Caco-2 (cell line): ENCODE results near the gene TDP1. TPM values are rescaled to one million over a fixed set of nuclear protein-coding genes. Genes with fewer than 3 reads are reported as not detected.
A peak's percentile ranks its signal among the peaks of the same experiment; 100 is the strongest.

Source experiments
- BruUV-seq: library from RNA; stranded (reverse); fragments of 400-500 nt; replicated peaks from 2 replicates; lab custom pipeline; 2021; lab: Mats Ljungman, UMichigan
- CTCF ChIA-PET: fragments of 300-600 bp; sonication (Branson Sonifier 250); formaldehyde crosslinking; loops from one replicate; lab custom pipeline; 2022; ENCODE audit warnings: antibody characterized with exemption; lab: Charles Lee
- POLR2A ChIA-PET: fragments of 300-600 bp; sonication (Branson Sonifier 250); formaldehyde crosslinking; loops from one replicate; lab custom pipeline; 2022; ENCODE audit warnings: antibody characterized with exemption; lab: Charles Lee
- DNase-seq, 2 experiments: peaks; one replicate each; pipeline versions ENCODE4 v3.0.0 to v3.0.0-alpha.2; 2020 to 2022
- H3K27me3 ChIP-seq: replicated peaks from 2 replicates; pipeline ENCODE4 v1.6.0; 2011; ENCODE audit warnings: low read length; ENCODE audit not compliant: control insufficient read depth, insufficient read depth
- H3K36me3 ChIP-seq: 2 replicates; pipeline ENCODE4 v1.5.1; 2011; ENCODE audit warnings: low read length; ENCODE audit not compliant: control insufficient read depth, insufficient read depth
- H3K4me1 ChIP-seq: fragments of 250-450 bp; sonication (Bioruptor Pico); 2 replicates; pipeline ENCODE4 v1.5.1; 2020; ENCODE audit warnings: mild to moderate bottlenecking
- H3K4me3 ChIP-seq: 2 replicates; pipeline ENCODE4 v1.5.1; 2011; ENCODE audit warnings: low read depth, mild to moderate bottlenecking, control low read depth, low read length
- H3K9me3 ChIP-seq: fragments of 250-450 bp; sonication (Bioruptor Pico); 2 replicates; pipeline ENCODE4 v1.5.1; 2020; ENCODE audit warnings: mild to moderate bottlenecking, moderate library complexity
- H3K27ac Mint-ChIP-seq: one replicate; pipeline ENCODE4 v1.8.0; 2022; ENCODE audit warnings: mixed read lengths; ENCODE audit not compliant: unreplicated experiment
- H3K27me3 Mint-ChIP-seq: one replicate; pipeline ENCODE4 v1.8.0; 2022; ENCODE audit warnings: mixed read lengths; ENCODE audit not compliant: insufficient read depth, unreplicated experiment
- H3K36me3 Mint-ChIP-seq: one replicate; pipeline ENCODE4 v1.8.0; 2022; ENCODE audit warnings: mild to moderate bottlenecking, mixed read lengths; ENCODE audit not compliant: insufficient read depth, unreplicated experiment
- H3K4me1 Mint-ChIP-seq: one replicate; pipeline ENCODE4 v1.8.0; 2022; ENCODE audit warnings: low read depth, mixed read lengths; ENCODE audit not compliant: unreplicated experiment
- H3K4me3 Mint-ChIP-seq: one replicate; pipeline ENCODE4 v1.8.0; 2022; ENCODE audit warnings: mild to moderate bottlenecking, moderate library complexity, mixed read lengths; ENCODE audit not compliant: unreplicated experiment
- H3K9me3 Mint-ChIP-seq: one replicate; pipeline ENCODE4 v1.8.0; 2022; ENCODE audit warnings: mixed read lengths; ENCODE audit not compliant: unreplicated experiment
- intact Hi-C: fragments of 100-400 bp; cut with micrococcal nuclease; formaldehyde crosslinking; loops from one replicate; pipeline ENCODE4 v1.10.0; 2022; ENCODE audit not compliant: unreplicated experiment
- total RNA-seq: library from RNA; stranded (reverse); gene quantifications from 2 replicates; pipeline ENCODE4 v1.2.3, GENCODE V29; 2022
- TF ChIP-seq, protein P1 (sequence below), 2 experiments: fragments of 200-600 bp in 1 of 2; IDR thresholded peaks; 1 replicate in 1 of 2; 2 replicates in 1 of 2; pipeline versions ENCODE4 v1.5.1 to v1.8.0; 2011 to 2022; ENCODE audit warnings: antibody characterized with exemption in 1 of 2, control low read depth in 1 of 2, inconsistent platforms in 1 of 2, low read depth in 1 of 2, low read length in 1 of 2, mild to moderate bottlenecking in 1 of 2, moderate library complexity in 1 of 2; ENCODE audit not compliant: insufficient read depth in 1 of 2, severe bottlenecking in 1 of 2, unreplicated experiment in 1 of 2

The TDP1 gene
- total RNA-seq, 1 experiment from 2014 or later, result 29.0 TPM

DNA sequence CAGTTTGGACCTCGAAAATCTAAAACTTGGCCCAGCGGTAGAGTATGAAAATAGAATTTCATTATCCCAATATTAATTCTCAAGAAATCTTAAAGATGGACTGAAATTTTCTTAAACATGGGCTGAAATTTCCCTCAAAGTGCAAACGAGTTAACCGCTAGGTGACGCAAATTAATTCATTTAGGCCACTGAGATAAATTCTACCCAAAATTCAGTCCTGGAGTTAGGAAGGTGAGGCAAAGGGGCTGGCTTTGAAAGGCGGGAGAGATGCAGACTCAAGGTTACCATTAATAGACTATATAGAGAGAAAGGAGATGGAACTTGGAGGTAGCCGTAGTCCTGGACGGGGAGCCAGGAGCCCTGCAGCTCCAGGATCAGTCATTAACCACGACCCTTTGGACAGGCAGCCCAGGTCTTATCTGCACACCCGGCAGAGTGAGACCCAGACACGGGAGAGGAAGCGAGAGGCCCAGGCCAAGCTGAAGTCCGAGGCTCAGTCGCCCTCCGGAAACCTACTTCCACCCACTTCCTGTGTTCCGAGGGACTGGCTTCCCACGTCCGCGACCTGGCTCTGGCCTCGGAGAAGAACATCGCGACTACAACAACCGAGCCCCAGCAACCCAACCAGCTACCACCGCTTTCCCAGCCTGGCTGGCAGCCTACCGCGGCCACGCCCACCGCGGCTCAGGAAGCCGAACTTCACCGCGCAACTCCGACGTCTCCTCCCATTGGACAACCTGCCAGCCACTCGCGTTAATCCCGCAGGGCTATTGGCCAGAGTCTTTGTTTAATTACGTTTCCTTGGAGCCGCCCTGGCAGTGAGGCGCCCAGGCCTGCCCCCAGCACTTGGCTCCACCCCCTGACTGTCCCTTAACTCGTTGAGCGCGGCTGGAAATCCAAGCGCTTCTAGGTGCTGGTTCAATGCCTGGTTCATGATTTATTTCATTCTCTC lies 1.4 kb upstream of the TDP1 start, which contains the start of gene EFCAB11:
EFCAB11 (minus strand) TSS at position 661 of the 952 bp plus-strand sequence; CDS start at position 591, 70 bp downstream.
- peak; percentile 97 to 98 for DNase-seq
- CTCF ChIA-PET, result interaction anchor here (0.5 to 4.0 kb wide), 6 partner anchors 11 to 927 kb away, joined by 3 to 21 read pairs (median 4); partner anchors contain the start of gene KCNK13
- peaks cover 24% of the 10 kb centered on the region for H3K36me3 Mint-ChIP-seq
- peak within 1 kb of the TSS; percentile 93 for H3K4me3 Mint-ChIP-seq
- intact Hi-C loops, result no loop called here
- H3K4me1 ChIP-seq, result no peaks in the 10 kb centered on the region
- no peaks in the 10 kb centered on the region for H3K27me3 Mint-ChIP-seq
- peaks cover 15% of the 10 kb centered on the region for H3K4me1 Mint-ChIP-seq
- TF ChIP-seq, protein P1, sequence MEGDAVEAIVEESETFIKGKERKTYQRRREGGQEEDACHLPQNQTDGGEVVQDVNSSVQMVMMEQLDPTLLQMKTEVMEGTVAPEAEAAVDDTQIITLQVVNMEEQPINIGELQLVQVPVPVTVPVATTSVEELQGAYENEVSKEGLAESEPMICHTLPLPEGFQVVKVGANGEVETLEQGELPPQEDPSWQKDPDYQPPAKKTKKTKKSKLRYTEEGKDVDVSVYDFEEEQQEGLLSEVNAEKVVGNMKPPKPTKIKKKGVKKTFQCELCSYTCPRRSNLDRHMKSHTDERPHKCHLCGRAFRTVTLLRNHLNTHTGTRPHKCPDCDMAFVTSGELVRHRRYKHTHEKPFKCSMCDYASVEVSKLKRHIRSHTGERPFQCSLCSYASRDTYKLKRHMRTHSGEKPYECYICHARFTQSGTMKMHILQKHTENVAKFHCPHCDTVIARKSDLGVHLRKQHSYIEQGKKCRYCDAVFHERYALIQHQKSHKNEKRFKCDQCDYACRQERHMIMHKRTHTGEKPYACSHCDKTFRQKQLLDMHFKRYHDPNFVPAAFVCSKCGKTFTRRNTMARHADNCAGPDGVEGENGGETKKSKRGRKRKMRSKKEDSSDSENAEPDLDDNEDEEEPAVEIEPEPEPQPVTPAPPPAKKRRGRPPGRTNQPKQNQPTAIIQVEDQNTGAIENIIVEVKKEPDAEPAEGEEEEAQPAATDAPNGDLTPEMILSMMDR (IDR thresholded peaks at IDR 0.05; ENCODE audit: insufficient read depth in 1 of 2, low read depth in 1 of 2, low read length in 1 of 2, severe bottlenecking in 1 of 2, unreplicated experiment in 1 of 2), result peak in 1 of 2 experiments; percentile 25
- peaks cover 7% of the 10 kb centered on the region for H3K36me3 ChIP-seq
- H3K27me3 ChIP-seq, result no peaks in the 10 kb centered on the region
- peak within 1 kb of the TSS; percentile 97 for H3K27ac Mint-ChIP-seq
- H3K9me3 Mint-ChIP-seq, result no peaks in the 10 kb centered on the region
- BruUV-seq, result no TSS peak
- H3K9me3 ChIP-seq, result no peaks in the 10 kb centered on the region
- H3K4me3 ChIP-seq, result peak within 1 kb of the TSS; percentile 92
- POLR2A ChIA-PET, result interaction anchor here (0.6 to 1.3 kb wide), 3 partner anchors 10 to 536 kb away, joined by 3 to 5 read pairs (median 3); no protein-coding TSS in a partner anchor

DNA sequence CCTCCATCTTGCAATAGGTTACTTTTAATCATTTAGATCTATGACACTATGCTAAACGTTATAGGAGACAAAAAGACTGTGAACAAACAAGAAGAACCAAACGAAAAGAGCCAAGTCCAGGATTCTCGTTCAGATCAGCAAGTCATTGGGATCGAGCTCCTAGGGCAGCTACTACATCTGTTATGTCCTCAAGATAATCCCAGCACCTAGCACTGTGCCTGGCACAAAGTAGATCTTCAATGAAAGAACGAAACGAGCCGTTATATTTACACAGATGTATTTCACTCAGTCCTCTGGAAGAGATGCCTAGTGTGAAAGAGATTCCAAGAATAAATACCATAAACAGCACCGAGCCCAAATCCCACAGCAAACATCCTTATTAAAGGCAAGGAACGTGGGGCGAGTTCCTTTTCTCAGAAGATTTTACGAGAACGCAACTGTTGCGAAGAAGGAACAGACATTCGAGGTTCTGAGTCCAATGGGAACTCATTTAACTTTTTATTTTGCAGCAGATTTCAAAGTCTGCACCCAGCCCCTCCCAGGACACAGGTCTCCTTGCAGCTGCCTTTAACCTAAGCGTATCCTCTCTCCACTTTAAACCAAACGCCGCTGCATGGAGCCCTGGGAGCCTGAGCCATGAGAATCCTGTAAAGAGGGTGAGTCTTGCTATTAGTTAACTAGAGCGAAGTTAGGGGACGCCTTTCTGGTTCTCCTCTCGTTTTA lies 544 bp upstream of the TDP1 start:
- DNase-seq, result no peak
- intact Hi-C loops, result no loop called here
- no peaks in the 10 kb centered on the region for H3K27me3 Mint-ChIP-seq
- H3K36me3 ChIP-seq, result peaks cover 7% of the 10 kb centered on the region
- CTCF ChIA-PET, result interaction anchor here (0.5 to 4.0 kb wide), 7 partner anchors 10 to 928 kb away, joined by 3 to 21 read pairs (median 4); partner anchors contain the start of gene KCNK13
- peak overlapping the region; percentile 93 for H3K4me3 Mint-ChIP-seq
- no TSS peak for BruUV-seq
- POLR2A ChIA-PET, result interaction anchor here (0.6 to 1.3 kb wide), 3 partner anchors 9 to 537 kb away, joined by 3 read pairs; no protein-coding TSS in a partner anchor
- H3K27ac Mint-ChIP-seq, result peak overlapping the region; percentile 97
- H3K27me3 ChIP-seq, result no peaks in the 10 kb centered on the region
- H3K9me3 Mint-ChIP-seq, result no peaks in the 10 kb centered on the region
- no peaks in the 10 kb centered on the region for H3K9me3 ChIP-seq
- peak overlapping the region; percentile 92 for H3K4me3 ChIP-seq
- peaks cover 24% of the 10 kb centered on the region for H3K36me3 Mint-ChIP-seq
- 0 out of 2 replicates have a peak, but pooled peaks cover under 1% of the 10 kb centered on the region for H3K4me1 ChIP-seq
- TF ChIP-seq, protein P1 (IDR thresholded peaks at IDR 0.05; ENCODE audit: insufficient read depth in 1 of 2, low read depth in 1 of 2, low read length in 1 of 2, severe bottlenecking in 1 of 2, unreplicated experiment in 1 of 2), result no peak
- peaks cover 15% of the 10 kb centered on the region for H3K4me1 Mint-ChIP-seq
